ENCODE measurements around the gene SLC44A5. TPM values are rescaled to one million over a fixed set of nuclear protein-coding genes. Genes with fewer than 3 reads are reported as not detected.

The SLC44A5 gene
- total and polyA plus RNA-seq, 2 donors = 0.77 to 5.9 TPM

DNA sequence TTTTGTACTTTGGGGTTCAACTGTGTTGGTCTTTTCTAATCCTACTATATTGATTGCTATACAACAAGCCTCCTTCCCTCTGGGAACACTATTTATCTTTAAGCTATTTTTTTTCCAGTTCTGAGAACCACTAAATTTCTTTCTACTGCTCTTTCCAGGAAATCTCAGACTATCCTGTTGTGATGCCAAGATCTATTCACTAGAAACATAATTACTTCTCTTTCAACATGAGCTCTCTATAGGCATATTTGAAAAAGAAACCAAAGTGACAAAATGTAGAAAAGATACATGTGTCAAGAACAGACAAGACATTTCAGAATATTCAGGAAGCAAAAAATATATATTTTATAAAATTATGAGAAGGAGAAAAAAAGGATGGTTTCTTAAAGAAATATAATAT lies 82.9 kb downstream of the SLC44A5 start:
- no peaks in the 10 kb centered on the region for H3K4me1 ChIP-seq (ENCODE audit: insufficient read depth)

DNA sequence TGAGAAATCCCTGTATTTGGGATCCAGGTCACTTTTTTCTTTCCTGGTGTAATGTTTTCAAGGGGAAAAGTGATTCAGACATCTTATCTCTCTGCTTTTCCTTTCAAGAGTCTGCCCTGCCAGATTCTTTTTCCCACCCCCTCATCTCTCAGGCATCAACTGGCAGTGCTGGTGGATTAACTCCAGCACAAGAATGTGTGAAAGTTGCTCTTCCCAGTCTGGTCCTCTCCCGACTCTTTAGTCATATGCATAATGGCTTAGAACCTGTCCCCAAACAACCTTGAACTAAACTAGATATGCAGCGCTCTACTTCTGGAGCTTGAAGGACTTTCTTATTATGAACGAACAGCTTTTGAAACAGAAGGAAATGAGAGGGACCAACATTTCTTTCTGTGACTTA lies 88.5 kb downstream of the SLC44A5 start:
- 67% methylated on average over 3 of the region's 3 CpGs for WGBS
- no peak overlapping the region for H3K27ac ChIP-seq (ENCODE audit: low read depth)
- H3K36me3 ChIP-seq (ENCODE audit: insufficient read depth) = no peaks in the 10 kb centered on the region
- DNase-seq (ENCODE audit: extremely low spot score) = no peak
- no peak overlapping the region for H3K4me3 ChIP-seq (ENCODE audit: low read depth, low read length)
- H3K4me1 ChIP-seq (ENCODE audit: insufficient read depth) = no peaks in the 10 kb centered on the region

More for the DNA sequence above, 82.9 kb downstream of the SLC44A5 start:
- Histone ChIP-seq H3K27ac (ENCODE audit: low read depth) (no peak overlapping the region), H3K4me3 (ENCODE audit: low read depth, low read length) (no peak overlapping the region), H3K36me3 (ENCODE audit: insufficient read depth) (no peaks in the 10 kb centered on the region)
- DNase-seq (ENCODE audit: extremely low spot score) = no peak

DNA sequence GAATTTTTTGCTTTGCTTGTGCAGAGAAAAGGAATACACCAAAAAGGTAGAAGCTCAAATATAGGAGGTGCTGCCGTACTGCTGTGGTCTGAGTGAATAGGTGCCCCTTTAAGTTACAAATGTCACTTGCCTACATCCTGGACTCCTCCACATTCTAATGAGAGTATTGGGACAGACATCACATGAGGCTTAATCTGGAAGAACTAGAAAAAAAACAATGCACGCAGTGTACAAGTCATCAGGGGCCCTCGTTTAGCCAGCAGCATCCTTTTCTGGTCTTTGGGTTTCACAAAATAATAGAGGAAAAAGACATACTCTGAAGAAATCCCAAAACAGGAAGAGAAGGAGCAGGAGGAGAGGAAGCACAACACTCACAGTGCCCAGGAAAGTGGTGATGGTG lies 89.3 kb downstream of the SLC44A5 start:
- no peak for DNase-seq (ENCODE audit: extremely low spot score)
- H3K4me3 ChIP-seq (ENCODE audit: low read depth, low read length) = no peak overlapping the region
- H3K36me3 ChIP-seq (ENCODE audit: insufficient read depth) = no peaks in the 10 kb centered on the region
- WGBS = 73% methylated on average over 3 of the region's 3 CpGs
- H3K27ac ChIP-seq (ENCODE audit: low read depth) = no peak overlapping the region
- H3K4me1 ChIP-seq (ENCODE audit: insufficient read depth) = no peaks in the 10 kb centered on the region

DNA sequence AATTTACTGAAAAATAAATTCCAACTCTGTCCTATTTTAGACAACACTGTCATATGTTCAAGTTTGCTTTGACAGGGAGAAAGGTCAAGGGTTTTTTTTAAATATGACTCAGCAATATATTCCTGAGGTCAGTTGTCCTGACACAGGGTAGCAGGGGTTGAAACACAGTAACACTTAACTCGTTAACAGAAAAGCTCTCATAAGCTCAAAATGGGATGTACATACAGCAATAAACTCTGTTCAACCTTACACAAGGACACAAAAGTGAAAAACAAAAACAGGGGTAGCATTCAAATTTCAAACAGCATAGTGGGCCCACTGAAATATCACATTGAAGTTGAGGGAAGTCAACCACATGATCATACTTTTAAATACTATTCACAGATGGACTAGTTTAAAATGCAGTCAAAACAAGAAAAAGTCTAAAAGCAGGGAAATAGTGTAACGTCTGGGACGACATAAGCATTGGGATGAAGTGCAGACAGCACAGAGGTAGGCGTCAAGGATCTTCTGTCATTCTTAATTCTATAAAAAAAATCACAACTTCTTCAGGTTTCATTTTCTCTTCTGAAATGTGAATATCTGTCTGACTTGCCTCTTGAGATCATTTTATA lies 89.9 kb downstream of the SLC44A5 start:
- H3K36me3 ChIP-seq (ENCODE audit: insufficient read depth) = no peaks in the 10 kb centered on the region
- H3K4me1 ChIP-seq (ENCODE audit: insufficient read depth) = no peaks in the 10 kb centered on the region
- WGBS = 52% methylated on average over 4 of the region's 4 CpGs
- no peak overlapping the region for H3K4me3 ChIP-seq (ENCODE audit: low read depth, low read length)
- H3K27ac ChIP-seq (ENCODE audit: low read depth) = no peak overlapping the region
- DNase-seq (ENCODE audit: extremely low spot score) = no peak

DNA sequence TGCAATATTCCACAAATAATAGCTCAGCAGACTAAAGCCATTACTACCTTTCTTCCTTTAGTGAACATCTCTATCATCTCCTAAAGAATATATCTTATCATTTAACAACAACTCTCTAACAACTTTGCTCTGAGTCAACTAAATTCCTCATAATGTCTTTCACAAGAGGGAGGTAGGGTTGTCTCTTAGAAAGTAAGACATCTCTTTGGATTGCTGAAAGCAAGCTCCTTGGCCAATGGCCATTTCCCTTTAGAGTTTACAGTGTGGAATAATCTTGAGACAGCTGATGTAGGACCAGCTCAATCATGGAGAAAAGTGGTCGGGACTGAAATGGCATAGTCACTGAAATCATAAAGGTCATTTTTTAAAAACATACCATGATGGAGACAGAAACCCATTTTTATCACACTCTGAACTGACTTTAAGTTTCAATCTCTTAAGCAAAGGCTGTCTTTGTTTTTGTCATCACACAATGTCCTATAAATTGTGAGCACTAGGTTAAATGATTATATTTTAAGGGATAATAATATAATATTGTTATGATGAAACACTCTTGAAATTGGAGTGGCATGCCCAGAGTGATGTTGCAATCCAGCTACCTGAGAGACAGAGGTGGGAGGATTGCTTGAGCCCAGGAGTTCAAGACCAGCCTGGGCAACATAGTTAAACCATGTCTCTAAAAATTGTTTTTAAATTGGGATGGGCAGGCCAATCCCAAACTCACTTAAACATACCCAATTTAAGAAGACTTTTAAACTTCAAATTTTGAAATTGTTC lies 91.1 kb downstream of the SLC44A5 start:
- H3K4me1 ChIP-seq (ENCODE audit: insufficient read depth) = no peaks in the 10 kb centered on the region
- no peak overlapping the region for H3K27ac ChIP-seq (ENCODE audit: low read depth)
- 72% methylated on average over 1 of the region's 1 CpG for WGBS
- H3K36me3 ChIP-seq (ENCODE audit: insufficient read depth) = no peaks in the 10 kb centered on the region
- no peak overlapping the region for H3K4me3 ChIP-seq (ENCODE audit: low read depth, low read length)
- no peak for DNase-seq (ENCODE audit: extremely low spot score)

DNA sequence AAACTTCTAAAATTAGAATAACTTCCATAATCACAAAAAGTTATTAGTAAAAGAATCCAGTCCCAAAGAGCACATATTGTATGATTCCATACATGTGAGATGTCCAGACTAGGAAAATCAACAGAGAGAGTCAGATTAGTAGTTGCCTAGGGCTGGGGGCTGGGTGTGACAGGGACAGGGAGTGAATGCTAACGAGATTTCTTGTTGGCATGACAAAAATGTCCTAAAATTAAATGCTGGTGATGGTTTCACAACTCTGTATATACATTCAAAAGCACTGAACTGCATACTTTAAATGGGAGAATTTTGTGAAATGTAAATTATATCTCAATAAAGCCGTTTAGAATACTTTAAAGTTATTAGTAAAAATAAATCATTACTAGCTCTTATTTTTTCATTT lies 92.2 kb downstream of the SLC44A5 start:
- DNase-seq (ENCODE audit: extremely low spot score) = no peak
- Histone ChIP-seq H3K4me1 (ENCODE audit: insufficient read depth) (no peaks in the 10 kb centered on the region), H3K4me3 (ENCODE audit: low read depth, low read length) (no peak overlapping the region), H3K36me3 (ENCODE audit: insufficient read depth) (no peaks in the 10 kb centered on the region), H3K27ac (ENCODE audit: low read depth) (no peak overlapping the region)
- WGBS = 52% methylated on average over 2 of the region's 2 CpGs

DNA sequence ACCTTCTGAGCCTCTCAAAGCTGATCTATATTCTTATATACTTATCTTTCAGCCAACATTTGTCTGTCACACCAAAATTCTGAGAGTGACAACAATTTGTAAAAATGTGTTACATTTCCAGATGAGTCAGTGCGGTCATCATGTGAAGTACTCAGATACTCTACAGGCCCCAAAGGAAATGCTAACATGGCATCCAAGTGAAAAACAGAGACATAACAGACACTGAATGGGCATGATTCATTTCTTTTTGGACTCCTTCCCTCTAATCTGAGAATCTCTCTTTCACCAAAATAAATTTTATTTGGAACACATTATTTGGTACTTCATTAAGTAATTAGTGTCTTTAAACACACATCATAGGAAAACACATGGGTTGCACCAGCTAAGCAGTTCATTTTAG lies 96.6 kb downstream of the SLC44A5 start:
- H3K36me3 ChIP-seq (ENCODE audit: insufficient read depth) = no peaks in the 10 kb centered on the region
- DNase-seq (ENCODE audit: extremely low spot score) = no peak
- H3K27ac ChIP-seq (ENCODE audit: low read depth) = no peak overlapping the region
- no peak overlapping the region for H3K4me3 ChIP-seq (ENCODE audit: low read depth, low read length)
- WGBS = 86% methylated on average over 1 of the region's 1 CpG
- H3K4me1 ChIP-seq (ENCODE audit: insufficient read depth) = no peaks in the 10 kb centered on the region

DNA sequence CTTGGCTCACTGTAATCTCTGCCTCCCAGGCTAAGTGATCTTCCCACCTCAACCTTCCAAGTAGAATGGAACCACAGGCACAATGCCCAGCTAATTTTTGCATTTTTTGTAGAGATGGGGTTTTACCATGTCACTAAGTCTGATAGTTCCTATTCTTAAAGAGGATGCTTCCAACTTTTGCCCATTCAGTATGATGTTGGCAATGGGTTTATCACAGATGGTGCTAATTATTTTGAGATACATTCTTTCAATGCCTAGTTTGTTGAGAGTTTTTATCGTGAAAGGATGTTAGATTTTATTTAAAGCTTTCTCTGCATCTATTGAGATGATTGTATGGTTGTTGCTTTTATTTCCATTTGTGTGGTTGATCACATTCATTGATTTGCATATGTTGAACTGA lies 103.9 kb downstream of the SLC44A5 start:
- H3K4me1 ChIP-seq (ENCODE audit: insufficient read depth) = no peaks in the 10 kb centered on the region
- no peaks in the 10 kb centered on the region for H3K36me3 ChIP-seq (ENCODE audit: insufficient read depth)
- no peak overlapping the region for H3K4me3 ChIP-seq (ENCODE audit: low read depth, low read length)
- no peak for DNase-seq (ENCODE audit: extremely low spot score)
- WGBS = 88% methylated on average over 1 of the region's 1 CpG
- no peak overlapping the region for H3K27ac ChIP-seq (ENCODE audit: low read depth)

DNA sequence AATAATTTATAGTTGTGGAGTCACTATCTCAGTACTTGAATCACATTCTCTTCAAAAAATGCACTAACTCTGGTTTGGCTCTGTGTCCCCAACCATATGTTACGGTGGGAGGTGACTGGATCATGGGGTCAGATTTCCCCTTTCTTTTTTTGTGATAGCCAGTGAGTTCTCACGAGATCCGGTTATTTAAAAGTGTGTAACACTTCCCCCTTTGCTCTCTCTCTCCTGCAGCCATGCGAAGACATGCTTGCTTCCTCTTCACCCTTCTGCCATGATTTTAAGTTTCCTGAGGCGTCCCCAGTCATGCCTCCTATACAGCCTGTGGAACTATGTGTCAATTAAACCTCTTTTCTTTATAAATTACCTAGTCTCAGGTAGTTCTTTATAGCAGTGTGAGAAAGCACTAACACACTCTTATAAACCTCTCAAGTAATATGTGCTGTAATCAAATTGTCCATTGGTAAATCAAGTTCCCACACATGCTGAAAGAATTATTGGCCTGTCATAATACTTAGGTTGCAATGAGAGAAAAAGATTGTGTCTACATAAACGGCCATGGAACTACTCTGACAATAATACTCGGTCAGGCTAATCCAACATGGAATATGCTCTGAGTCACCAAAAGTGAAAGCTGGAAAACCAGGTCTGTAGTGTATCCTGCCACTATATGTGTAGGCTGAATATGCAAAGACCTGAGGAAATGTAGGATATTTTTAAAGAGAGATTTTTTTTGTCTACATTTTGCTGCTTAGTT lies 107.5 kb downstream of the SLC44A5 start:
- no peak overlapping the region for H3K27ac ChIP-seq (ENCODE audit: low read depth)

DNA sequence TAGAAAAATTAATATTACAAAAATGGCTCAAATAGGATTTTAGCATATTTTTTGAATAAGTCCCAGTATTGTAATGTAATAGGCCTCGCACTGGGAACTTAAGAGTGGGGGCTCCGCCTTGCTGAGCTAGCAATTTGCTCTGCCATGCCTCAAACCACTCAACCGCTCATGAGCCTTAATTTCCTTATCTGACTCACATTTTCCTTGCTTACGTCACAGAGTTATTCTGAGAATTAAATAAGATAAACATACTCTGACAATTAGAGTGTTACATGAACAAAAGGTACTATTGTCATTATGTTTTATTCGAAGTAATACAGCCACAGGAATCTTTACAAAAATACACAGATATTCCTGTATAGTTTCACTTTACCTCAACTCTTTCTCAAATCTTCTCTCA lies 108.1 kb downstream of the SLC44A5 start:
- Histone ChIP-seq H3K36me3 (ENCODE audit: insufficient read depth) (no peaks in the 10 kb centered on the region), H3K4me3 (ENCODE audit: low read depth, low read length) (no peak overlapping the region), H3K27ac (ENCODE audit: low read depth) (no peak overlapping the region), H3K4me1 (ENCODE audit: insufficient read depth) (no peaks in the 10 kb centered on the region)
- 61% methylated on average over 5 of the region's 5 CpGs for WGBS
- DNase-seq (ENCODE audit: extremely low spot score) = no peak

More for the DNA sequence above, 107.5 kb downstream of the SLC44A5 start:
- H3K4me1 ChIP-seq (ENCODE audit: insufficient read depth) = no peaks in the 10 kb centered on the region
- WGBS = 56% methylated on average over 7 of the region's 7 CpGs
- H3K4me3 ChIP-seq (ENCODE audit: low read depth, low read length) = no peak overlapping the region
- no peaks in the 10 kb centered on the region for H3K36me3 ChIP-seq (ENCODE audit: insufficient read depth)
- DNase-seq (ENCODE audit: extremely low spot score) = no peak

DNA sequence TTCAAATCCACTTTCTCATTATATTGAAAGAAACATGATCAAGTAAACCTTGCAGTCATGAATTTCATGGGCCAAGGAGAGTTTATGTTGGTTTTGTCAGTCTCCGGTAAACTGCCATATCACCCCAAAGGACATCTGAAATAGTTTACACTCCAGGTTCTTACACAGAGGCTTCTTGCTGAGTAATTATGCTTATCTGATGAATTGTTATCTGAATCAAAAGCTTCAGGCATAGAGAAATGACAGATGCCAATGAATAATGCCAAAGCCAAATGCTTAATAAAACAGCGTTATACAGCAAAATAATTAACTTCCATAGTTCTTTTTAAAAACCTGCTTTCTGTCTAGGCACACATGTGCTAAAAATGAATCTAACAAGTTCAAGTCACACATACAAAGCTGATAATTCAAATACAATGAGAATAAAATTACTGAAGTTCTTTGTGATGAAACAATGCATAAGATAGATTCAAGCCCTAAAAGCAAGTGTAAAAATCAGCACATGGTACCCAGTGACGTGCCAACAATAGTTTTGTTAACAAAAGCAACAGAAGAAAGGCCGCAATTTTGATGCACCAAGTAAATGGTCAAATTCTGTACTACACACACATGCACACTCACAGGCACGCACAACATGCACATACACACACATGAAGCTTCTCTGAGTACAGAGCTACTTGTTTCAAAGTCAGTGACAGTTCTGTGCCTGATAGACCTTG lies 109.2 kb downstream of the SLC44A5 start:
- WGBS = 75% methylated on average over 5 of the region's 5 CpGs
- DNase-seq (ENCODE audit: extremely low spot score) = no peak

DNA sequence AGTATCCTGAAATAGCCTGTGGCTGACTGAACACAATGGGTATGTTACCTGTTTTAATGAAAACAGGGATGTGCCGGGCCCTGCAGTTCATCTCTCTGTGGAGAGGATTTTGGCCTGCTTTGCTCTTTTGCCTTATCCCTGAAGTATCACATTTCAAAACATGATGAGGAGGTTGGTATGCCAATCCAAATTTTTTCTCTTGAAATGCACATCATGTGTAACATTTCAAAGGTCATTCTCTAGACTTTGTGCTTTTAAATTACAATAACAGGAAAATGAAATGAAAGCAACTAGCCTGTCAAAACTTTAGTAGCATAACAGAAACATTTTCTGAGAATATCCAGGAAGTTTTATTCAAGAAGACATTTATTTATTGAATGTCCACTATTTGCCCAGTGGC lies 118.9 kb downstream of the SLC44A5 start:
- Histone ChIP-seq H3K4me1 (ENCODE audit: insufficient read depth) (no peaks in the 10 kb centered on the region), H3K4me3 (ENCODE audit: low read depth, low read length) (no peak overlapping the region)
- 22% methylated on average over 1 of the region's 1 CpG for WGBS

More for the DNA sequence above, 109.2 kb downstream of the SLC44A5 start:
- Histone ChIP-seq H3K36me3 (ENCODE audit: insufficient read depth) (no peaks in the 10 kb centered on the region), H3K4me3 (ENCODE audit: low read depth, low read length) (no peak overlapping the region), H3K27ac (ENCODE audit: low read depth) (no peak overlapping the region), H3K4me1 (ENCODE audit: insufficient read depth) (no peaks in the 10 kb centered on the region)

DNA sequence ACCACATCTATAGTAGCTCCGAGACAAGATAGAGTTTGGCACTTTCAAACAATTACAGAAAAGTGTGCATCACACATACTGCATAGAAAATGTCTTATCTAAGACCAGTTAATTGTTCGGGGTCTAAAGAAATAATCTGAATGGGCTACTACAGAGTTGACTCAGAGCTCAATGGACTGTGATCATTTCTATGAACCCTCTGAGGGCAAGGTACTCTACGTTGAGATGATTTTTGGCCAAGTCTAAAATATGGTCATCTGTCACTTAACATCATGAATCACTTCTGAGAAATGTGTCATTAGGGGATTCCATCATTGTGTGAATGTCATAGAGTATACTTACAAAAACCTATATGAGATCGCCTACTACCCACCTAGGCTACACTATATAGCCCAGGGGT lies 123.5 kb downstream of the SLC44A5 start:
- Histone ChIP-seq H3K4me3 (ENCODE audit: low read depth, low read length) (no peak overlapping the region), H3K36me3 (ENCODE audit: insufficient read depth) (no peaks in the 10 kb centered on the region), H3K4me1 (ENCODE audit: insufficient read depth) (no peaks in the 10 kb centered on the region), H3K27ac (ENCODE audit: low read depth) (no peak overlapping the region)
- DNase-seq (ENCODE audit: extremely low spot score) = no peak
- 89% methylated on average over 4 of the region's 4 CpGs for WGBS

More for the DNA sequence above, 118.9 kb downstream of the SLC44A5 start:
- H3K27ac ChIP-seq (ENCODE audit: low read depth) = no peak overlapping the region
- H3K36me3 ChIP-seq (ENCODE audit: insufficient read depth) = no peaks in the 10 kb centered on the region
- DNase-seq (ENCODE audit: extremely low spot score) = no peak

All from urinary bladder (tissue), 4 donors.